OCI-LY1 (cell line): ENCODE data around the gene OR52R1.

Source experiments
- H2AFZ ChIP-seq: fragments of 200-600 bp; sonication (generic), shearing (Covaris generic); 2 replicates; pipeline ENCODE4 v1.6.0; 2014; ENCODE audit warnings: antibody characterized with exemption, mild to moderate bottlenecking, low read length
- H3F3A ChIP-seq: fragments of 200-600 bp; sonication (generic), shearing (Covaris generic); 2 replicates; pipeline ENCODE4 v1.6.0; 2014; ENCODE audit warnings: mild to moderate bottlenecking, antibody characterized with exemption, low read length, moderate library complexity; ENCODE audit not compliant: insufficient read depth
- H3K27ac ChIP-seq: fragments of 200-600 bp; sonication (generic); 2 replicates; pipeline ENCODE4 v1.5.1; 2014; ENCODE audit warnings: low read length, mixed run types, mild to moderate bottlenecking, low read depth; ENCODE audit not compliant: poor library complexity, severe bottlenecking
- H3K27me3 ChIP-seq: fragments of 200-600 bp; sonication (generic); 2 replicates; pipeline ENCODE4 v1.6.0; 2014; ENCODE audit warnings: antibody characterized with exemption, mild to moderate bottlenecking, low read length, moderate library complexity; ENCODE audit not compliant: insufficient read depth
- H3K36me3 ChIP-seq: fragments of 200-600 bp; sonication (generic); 2 replicates; pipeline ENCODE4 v1.6.1; 2014; ENCODE audit warnings: mild to moderate bottlenecking, antibody characterized with exemption, low read length, moderate library complexity, mixed read lengths; ENCODE audit not compliant: insufficient read depth
- H3K4me1 ChIP-seq: fragments of 200-600 bp; sonication (generic); 2 replicates; pipeline ENCODE4 v1.5.1; 2014; ENCODE audit warnings: mild to moderate bottlenecking, low read length, moderate library complexity; ENCODE audit not compliant: insufficient read depth, severe bottlenecking
- H3K4me2 ChIP-seq: fragments of 200-600 bp; sonication (generic), shearing (Covaris generic); 2 replicates; pipeline ENCODE4 v1.6.1; 2014; ENCODE audit warnings: low read length
- H3K4me3 ChIP-seq: fragments of 200-600 bp; sonication (generic); 2 replicates; pipeline ENCODE4 v1.5.1; 2014; ENCODE audit warnings: low read length, low read depth, mild to moderate bottlenecking, mixed read lengths; ENCODE audit not compliant: poor library complexity, severe bottlenecking
- H3K79me2 ChIP-seq: fragments of 200-600 bp; shearing (Covaris generic); 2 replicates; pipeline ENCODE4 v1.6.1; 2016; ENCODE audit warnings: mixed run types, low read length, mixed read lengths; ENCODE audit not compliant: insufficient read depth
- H3K9ac ChIP-seq: fragments of 200-600 bp; sonication (generic), shearing (Covaris generic); 2 replicates; pipeline ENCODE4 v1.6.1; 2014; ENCODE audit warnings: mild to moderate bottlenecking, low read length, mixed read lengths
- H3K9me2 ChIP-seq: fragments of 200-600 bp; sonication (generic), shearing (Covaris generic); 2 replicates; pipeline ENCODE4 v1.6.1; 2014; ENCODE audit warnings: low read depth, mild to moderate bottlenecking, low read length, mixed read lengths
- H3K9me3 ChIP-seq: fragments of 200-600 bp; shearing (Covaris generic); 2 replicates; pipeline ENCODE4 v1.6.1; 2014; ENCODE audit warnings: low read length, mixed read lengths
- H4K20me1 ChIP-seq: fragments of 200-600 bp; sonication (generic), shearing (Covaris generic); 2 replicates; pipeline ENCODE4 v1.6.0; 2016; ENCODE audit warnings: mild to moderate bottlenecking, low read length; ENCODE audit not compliant: insufficient read depth
- EZH2 ChIP-seq: fragments of 200-600 bp; sonication (generic), shearing (Covaris generic); IDR thresholded peaks from 2 replicates; pipeline ENCODE4 v1.8.0; 2017; ENCODE audit warnings: borderline replicate concordance, mixed run types, mild to moderate bottlenecking, antibody characterized with exemption, low read length, moderate library complexity, mixed read lengths
- TF ChIP-seq, protein P1 (sequence below): fragments of 200-600 bp; sonication (generic), shearing (Covaris generic); IDR thresholded peaks from 2 replicates; pipeline ENCODE4 v1.5.1; 2017; ENCODE audit warnings: mild to moderate bottlenecking, antibody characterized with exemption, low read length, moderate library complexity, mixed read lengths

The OR52R1 gene

GRCh38 chr11:4804280-4804679, at the start of gene OR52R1:
OR52R1 (minus strand) TSS chr11:4804380; CDS start chr11:4804380, 0 bp downstream.
- H3K27me3 ChIP-seq = no peaks in the 10 kb centered on the region
- H3F3A ChIP-seq = no peaks in the 10 kb centered on the region
- no peaks in the 10 kb centered on the region for H3K36me3 ChIP-seq
- no peak within 1 kb of the TSS for H3K27ac ChIP-seq
- H3K9me3 ChIP-seq = no peaks in the 10 kb centered on the region
- no peak within 1 kb of the TSS for H3K4me3 ChIP-seq
- no peaks in the 10 kb centered on the region for H3K9me2 ChIP-seq
- TF ChIP-seq, protein P1, sequence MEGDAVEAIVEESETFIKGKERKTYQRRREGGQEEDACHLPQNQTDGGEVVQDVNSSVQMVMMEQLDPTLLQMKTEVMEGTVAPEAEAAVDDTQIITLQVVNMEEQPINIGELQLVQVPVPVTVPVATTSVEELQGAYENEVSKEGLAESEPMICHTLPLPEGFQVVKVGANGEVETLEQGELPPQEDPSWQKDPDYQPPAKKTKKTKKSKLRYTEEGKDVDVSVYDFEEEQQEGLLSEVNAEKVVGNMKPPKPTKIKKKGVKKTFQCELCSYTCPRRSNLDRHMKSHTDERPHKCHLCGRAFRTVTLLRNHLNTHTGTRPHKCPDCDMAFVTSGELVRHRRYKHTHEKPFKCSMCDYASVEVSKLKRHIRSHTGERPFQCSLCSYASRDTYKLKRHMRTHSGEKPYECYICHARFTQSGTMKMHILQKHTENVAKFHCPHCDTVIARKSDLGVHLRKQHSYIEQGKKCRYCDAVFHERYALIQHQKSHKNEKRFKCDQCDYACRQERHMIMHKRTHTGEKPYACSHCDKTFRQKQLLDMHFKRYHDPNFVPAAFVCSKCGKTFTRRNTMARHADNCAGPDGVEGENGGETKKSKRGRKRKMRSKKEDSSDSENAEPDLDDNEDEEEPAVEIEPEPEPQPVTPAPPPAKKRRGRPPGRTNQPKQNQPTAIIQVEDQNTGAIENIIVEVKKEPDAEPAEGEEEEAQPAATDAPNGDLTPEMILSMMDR = no peak
- TF ChIP-seq EZH2 = no peak
- H3K9ac ChIP-seq = no peak within 1 kb of the TSS
- no peaks in the 10 kb centered on the region for H3K79me2 ChIP-seq
- H4K20me1 ChIP-seq = no peaks in the 10 kb centered on the region
- no peaks in the 10 kb centered on the region for H3K4me1 ChIP-seq
- H2AFZ ChIP-seq = no peak within 1 kb of the TSS
- no peak within 1 kb of the TSS for H3K4me2 ChIP-seq

DNA sequence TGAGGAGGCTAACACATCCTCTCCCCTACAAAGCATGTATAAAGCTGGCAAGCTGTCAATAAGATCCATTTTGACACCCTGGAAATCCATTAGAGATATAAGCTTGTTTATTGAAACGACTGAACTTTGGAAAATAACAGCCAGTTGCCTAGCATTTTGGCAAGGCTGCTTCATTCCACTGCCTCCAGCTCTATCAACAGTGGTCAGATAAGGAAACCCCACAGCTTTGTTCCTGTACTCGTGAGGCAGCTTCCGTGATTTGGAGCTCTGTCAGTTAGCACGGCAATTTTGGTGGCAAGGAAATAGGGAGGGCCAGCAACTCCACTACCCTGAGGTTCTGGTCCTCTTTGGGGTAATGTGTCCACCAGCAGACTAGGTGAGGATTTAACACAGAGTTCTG, 46.9 kb upstream of the OR52R1 start:
- H3K4me1 ChIP-seq = no peaks in the 10 kb centered on the region
- H3K4me2 ChIP-seq = no peak overlapping the region
- H3K27ac ChIP-seq = no peak overlapping the region
- H3K79me2 ChIP-seq = no peaks in the 10 kb centered on the region
- no peaks in the 10 kb centered on the region for H3F3A ChIP-seq
- H2AFZ ChIP-seq = no peak overlapping the region
- H3K36me3 ChIP-seq = no peaks in the 10 kb centered on the region
- no peaks in the 10 kb centered on the region for H3K9me3 ChIP-seq
- no peaks in the 10 kb centered on the region for H3K27me3 ChIP-seq
- H3K4me3 ChIP-seq = no peak overlapping the region
- TF ChIP-seq, protein P1 = no peak
- no peak for TF ChIP-seq EZH2
- no peak overlapping the region for H3K9ac ChIP-seq
- H4K20me1 ChIP-seq = no peaks in the 10 kb centered on the region
- H3K9me2 ChIP-seq = no peaks in the 10 kb centered on the region

- Histone ChIP-seq H2AFZ (no peak within 1 kb of the TSS), H3K36me3 (no peaks in the 10 kb centered on the region), H3K79me2 (no peaks in the 10 kb centered on the region), H3K4me2 (no peak within 1 kb of the TSS), H3K4me1 (no peaks in the 10 kb centered on the region), H3K27me3 (no peaks in the 10 kb centered on the region), H3K9ac (no peak within 1 kb of the TSS), H3K4me3 (no peak within 1 kb of the TSS), H3K9me3 (no peaks in the 10 kb centered on the region), H3K27ac (no peak within 1 kb of the TSS), H3K9me2 (no peaks in the 10 kb centered on the region), H3F3A (no peaks in the 10 kb centered on the region), H4K20me1 (no peaks in the 10 kb centered on the region)
- TF ChIP-seq, protein P1 = no peak
- no peak for TF ChIP-seq EZH2
Observed at GRCh38 chr11:4848908-4849532, 44.8 kb upstream of the OR52R1 start, which contains the start of gene OR51S1. OR51S1 (minus strand) TSS chr11:4849208; CDS start chr11:4849208, 0 bp downstream.
